ENCODE results near the gene SLC7A11.

Gene SLC7A11

GRCh38 chr4:138279286-138279685, 37.1 kb upstream of the SLC7A11 start:
- Histone ChIP-seq H3K27me3 (ENCODE audit: insufficient read depth, poor library complexity, severe bottlenecking) (no peaks in the 10 kb centered on the region), H3K27ac (replicated peaks) (no peak overlapping the region), H3K4me3 (replicated peaks; ENCODE audit: insufficient read depth, low read length) (no peak overlapping the region)
- no peak for DNase-seq (ENCODE audit: low read depth in 1 of 2, low spot score in 1 of 2)
- TF ChIP-seq, protein P1, sequence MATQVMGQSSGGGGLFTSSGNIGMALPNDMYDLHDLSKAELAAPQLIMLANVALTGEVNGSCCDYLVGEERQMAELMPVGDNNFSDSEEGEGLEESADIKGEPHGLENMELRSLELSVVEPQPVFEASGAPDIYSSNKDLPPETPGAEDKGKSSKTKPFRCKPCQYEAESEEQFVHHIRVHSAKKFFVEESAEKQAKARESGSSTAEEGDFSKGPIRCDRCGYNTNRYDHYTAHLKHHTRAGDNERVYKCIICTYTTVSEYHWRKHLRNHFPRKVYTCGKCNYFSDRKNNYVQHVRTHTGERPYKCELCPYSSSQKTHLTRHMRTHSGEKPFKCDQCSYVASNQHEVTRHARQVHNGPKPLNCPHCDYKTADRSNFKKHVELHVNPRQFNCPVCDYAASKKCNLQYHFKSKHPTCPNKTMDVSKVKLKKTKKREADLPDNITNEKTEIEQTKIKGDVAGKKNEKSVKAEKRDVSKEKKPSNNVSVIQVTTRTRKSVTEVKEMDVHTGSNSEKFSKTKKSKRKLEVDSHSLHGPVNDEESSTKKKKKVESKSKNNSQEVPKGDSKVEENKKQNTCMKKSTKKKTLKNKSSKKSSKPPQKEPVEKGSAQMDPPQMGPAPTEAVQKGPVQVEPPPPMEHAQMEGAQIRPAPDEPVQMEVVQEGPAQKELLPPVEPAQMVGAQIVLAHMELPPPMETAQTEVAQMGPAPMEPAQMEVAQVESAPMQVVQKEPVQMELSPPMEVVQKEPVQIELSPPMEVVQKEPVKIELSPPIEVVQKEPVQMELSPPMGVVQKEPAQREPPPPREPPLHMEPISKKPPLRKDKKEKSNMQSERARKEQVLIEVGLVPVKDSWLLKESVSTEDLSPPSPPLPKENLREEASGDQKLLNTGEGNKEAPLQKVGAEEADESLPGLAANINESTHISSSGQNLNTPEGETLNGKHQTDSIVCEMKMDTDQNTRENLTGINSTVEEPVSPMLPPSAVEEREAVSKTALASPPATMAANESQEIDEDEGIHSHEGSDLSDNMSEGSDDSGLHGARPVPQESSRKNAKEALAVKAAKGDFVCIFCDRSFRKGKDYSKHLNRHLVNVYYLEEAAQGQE (IDR thresholded peaks at IDR 0.05; ENCODE audit: insufficient replicate concordance, low read depth), result no peak
- TF ChIP-seq POLR2AphosphoS5 (IDR thresholded peaks at IDR 0.05; ENCODE audit: low read depth), result no peak
- TF ChIP-seq GABPA (IDR thresholded peaks at IDR 0.05; ENCODE audit: low read depth), result no peak
- TF ChIP-seq SPI1 (IDR thresholded peaks at IDR 0.05; ENCODE audit: borderline replicate concordance, low read depth), result no peak
- no peak for TF ChIP-seq CTCF (IDR thresholded peaks at IDR 0.05; ENCODE audit: insufficient read depth, low read length)

DNA sequence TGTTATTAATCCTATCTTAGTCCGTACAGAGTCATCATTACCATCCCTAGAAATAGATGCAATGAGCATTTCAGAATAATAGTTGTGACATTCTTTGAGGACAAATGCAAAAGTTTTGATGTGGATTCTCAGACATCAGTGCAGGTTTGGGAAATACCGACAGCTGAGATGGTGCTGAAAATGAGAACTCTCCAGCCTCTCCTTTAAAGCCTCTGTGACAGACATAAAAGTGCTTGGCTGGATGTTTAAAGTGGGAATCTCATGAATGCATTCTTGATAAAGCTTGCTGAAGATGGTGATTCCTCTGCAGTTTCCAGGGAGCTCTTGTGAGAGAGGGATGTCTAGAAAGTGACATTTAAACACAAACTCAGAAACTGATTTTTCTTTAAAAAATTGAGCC, 35.0 kb upstream of the SLC7A11 start:
- Histone ChIP-seq H3K27ac (replicated peaks) (no peak overlapping the region), H3K4me3 (replicated peaks; ENCODE audit: insufficient read depth, low read length) (no peak overlapping the region), H3K27me3 (ENCODE audit: insufficient read depth, poor library complexity, severe bottlenecking) (no peaks in the 10 kb centered on the region)
- no peak for DNase-seq (ENCODE audit: low read depth in 1 of 2, low spot score in 1 of 2)
- TF ChIP-seq POLR2AphosphoS5 (IDR thresholded peaks at IDR 0.05; ENCODE audit: low read depth) (no peak), GABPA (IDR thresholded peaks at IDR 0.05; ENCODE audit: low read depth) (no peak), SPI1 (IDR thresholded peaks at IDR 0.05; ENCODE audit: borderline replicate concordance, low read depth) (no peak), CTCF (IDR thresholded peaks at IDR 0.05; ENCODE audit: insufficient read depth, low read length) (no peak)
- TF ChIP-seq, protein P1 (IDR thresholded peaks at IDR 0.05; ENCODE audit: insufficient replicate concordance, low read depth), result no peak

- no peaks in the 10 kb centered on the region for H3K27me3 ChIP-seq (ENCODE audit: insufficient read depth, poor library complexity, severe bottlenecking)
- H3K4me3 ChIP-seq (replicated peaks; ENCODE audit: insufficient read depth, low read length), result no peak overlapping the region
- no peak overlapping the region for H3K27ac ChIP-seq (replicated peaks)
- no peak for TF ChIP-seq POLR2AphosphoS5 (IDR thresholded peaks at IDR 0.05; ENCODE audit: low read depth)
- TF ChIP-seq, protein P1 (IDR thresholded peaks at IDR 0.05; ENCODE audit: insufficient replicate concordance, low read depth), result no peak
- no peak for TF ChIP-seq SPI1 (IDR thresholded peaks at IDR 0.05; ENCODE audit: borderline replicate concordance, low read depth)
- no peak for TF ChIP-seq CTCF (IDR thresholded peaks at IDR 0.05; ENCODE audit: insufficient read depth, low read length)
- TF ChIP-seq GABPA (IDR thresholded peaks at IDR 0.05; ENCODE audit: low read depth), result no peak
- no peak for DNase-seq (ENCODE audit: low read depth in 1 of 2, low spot score in 1 of 2)
Observed at GRCh38 chr4:138275963-138276621, 33.9 kb upstream of the SLC7A11 start.

All from HL-60 (cell line).